Neuronal stem cell (in vitro differentiated cells): ENCODE data around the gene NOM1.

ENCODE experiments used
- DNase-seq: peaks from one replicate; pipeline ENCODE4 v3.0.0-alpha.2; 2013; ENCODE audit warnings: low spot score
- H2AFZ ChIP-seq: one replicate; pipeline ENCODE4 v1.6.1; 2013; ENCODE audit warnings: mild to moderate bottlenecking, low read length, inconsistent platforms
- H2AK5ac ChIP-seq: 2 replicates; pipeline ENCODE4 v1.6.1; 2013; ENCODE audit warnings: low read depth, mild to moderate bottlenecking, inconsistent platforms, low read length, moderate library complexity, mixed read lengths
- H2BK120ac ChIP-seq: 2 replicates; pipeline ENCODE4 v1.6.1; 2013; ENCODE audit warnings: low read depth, mild to moderate bottlenecking, inconsistent platforms, low read length, moderate library complexity, mixed read lengths
- H2BK12ac ChIP-seq: one replicate; pipeline ENCODE4 v1.6.1; 2013; ENCODE audit warnings: low read length, inconsistent platforms
- H2BK15ac ChIP-seq: 2 replicates; pipeline ENCODE4 v1.6.1; 2013; ENCODE audit warnings: mild to moderate bottlenecking, low read length, inconsistent platforms, mixed read lengths
- H2BK5ac ChIP-seq: one replicate; pipeline ENCODE4 v1.6.1; 2013; ENCODE audit warnings: inconsistent platforms, mild to moderate bottlenecking, low read length, moderate library complexity
- H3K14ac ChIP-seq: one replicate; pipeline ENCODE4 v1.6.1; 2013; ENCODE audit warnings: low read length, inconsistent platforms
- H3K18ac ChIP-seq: 2 replicates; pipeline ENCODE4 v1.6.1; 2013; ENCODE audit warnings: low read length, inconsistent platforms
- H3K23ac ChIP-seq: 2 replicates; pipeline ENCODE4 v1.6.1; 2013; ENCODE audit warnings: low read depth, mild to moderate bottlenecking, mixed read lengths, low read length, inconsistent platforms; ENCODE audit not compliant: poor library complexity
- H3K27ac ChIP-seq: replicated peaks from 3 replicates; pipeline ENCODE4 v1.5.1; 2013; ENCODE audit warnings: low read length, inconsistent platforms
- H3K27me3 ChIP-seq, 3 experiments: 2 replicates each; pipeline ENCODE4 v1.6.1; 2013; ENCODE audit warnings: low read length in 3 of 3, mild to moderate bottlenecking in 2 of 3, inconsistent platforms in 1 of 3, low read depth in 1 of 3, mixed read lengths in 1 of 3, moderate library complexity in 1 of 3; ENCODE audit not compliant: control insufficient read depth in 3 of 3, insufficient read depth in 3 of 3
- H3K36me3 ChIP-seq, 2 donors: replicated peaks in 1 of 2; 2 replicates each; pipeline ENCODE4 v1.6.1; 2013; ENCODE audit warnings: low read length in 2 of 2; ENCODE audit not compliant: control insufficient read depth in 2 of 2, insufficient read depth in 2 of 2
- H3K4ac ChIP-seq: 2 replicates; pipeline ENCODE4 v1.6.1; 2013; ENCODE audit warnings: inconsistent platforms, mild to moderate bottlenecking, low read length, moderate library complexity
- H3K4me1 ChIP-seq, 2 donors: 1 replicate in 1 of 2; 2 replicates in 1 of 2; pipeline ENCODE4 v1.6.1; 2013; ENCODE audit warnings: low read length in 2 of 2, low read depth in 1 of 2; ENCODE audit not compliant: control insufficient read depth in 2 of 2, insufficient read depth in 1 of 2
- H3K4me2 ChIP-seq: one replicate; pipeline ENCODE4 v1.6.1; 2013; ENCODE audit warnings: mild to moderate bottlenecking, low read length, inconsistent platforms; ENCODE audit not compliant: insufficient read depth, poor library complexity, severe bottlenecking
- H3K4me3 ChIP-seq, 2 donors: 2 replicates each; pipeline ENCODE4 v1.5.1; 2013; ENCODE audit warnings: low read length in 2 of 2, mild to moderate bottlenecking in 2 of 2, inconsistent platforms in 1 of 2, moderate library complexity in 1 of 2
- H3K79me1 ChIP-seq: one replicate; pipeline ENCODE4 v1.6.1; 2013; ENCODE audit warnings: low read depth, mild to moderate bottlenecking, inconsistent platforms, low read length, moderate library complexity
- H3K9ac ChIP-seq: one replicate; pipeline ENCODE4 v1.6.1; 2013; ENCODE audit warnings: mild to moderate bottlenecking, low read depth, low read length, inconsistent platforms; ENCODE audit not compliant: poor library complexity
- H3K9me3 ChIP-seq, 2 donors: replicated peaks in 1 of 2; 2 replicates each; pipeline versions ENCODE3 to v1.6.1; 2013; ENCODE audit warnings: low read length in 2 of 2, mild to moderate bottlenecking in 2 of 2, inconsistent platforms in 1 of 2, low read depth in 1 of 2, mixed read lengths in 1 of 2, moderate library complexity in 1 of 2; ENCODE audit not compliant: control insufficient read depth in 2 of 2, insufficient read depth in 1 of 2
- H4K8ac ChIP-seq: one replicate; pipeline ENCODE4 v1.6.1; 2013; ENCODE audit warnings: low read depth, mild to moderate bottlenecking, inconsistent platforms, low read length, moderate library complexity
- H4K91ac ChIP-seq: one replicate; pipeline ENCODE4 v1.6.1; 2013; ENCODE audit warnings: low read length, low read depth, mild to moderate bottlenecking, inconsistent platforms; ENCODE audit not compliant: poor library complexity
- WGBS, 2 donors: extraction: QIAGEN DNeasy Blood & Tissue Kit; methylation state at CpG; one replicate each; pipeline ENCODE4 v1.1.7; 2013; ENCODE audit warnings: missing lambda C conversion rate in 2 of 2, mixed read lengths in 1 of 2; ENCODE audit not compliant: insufficient read length in 2 of 2, insufficient replicate concordance in 1 of 2; ENCODE audit errors: extremely low coverage in 2 of 2; 5-methylcytosine and 5-hydroxymethylcytosine counted together

NOM1 gene

GRCh38 chr7:157000741-157001653 lies 51.5 kb downstream of the NOM1 start:
- no peak overlapping the region for H3K9ac ChIP-seq
- H4K8ac ChIP-seq = no peak overlapping the region
- no peak overlapping the region for H2BK120ac ChIP-seq
- H3K4ac ChIP-seq = no peak overlapping the region
- no peak overlapping the region for H3K4me3 ChIP-seq
- no peaks in the 10 kb centered on the region for H3K9me3 ChIP-seq
- no peak overlapping the region for H2BK15ac ChIP-seq
- H3K27me3 ChIP-seq = peaks cover 41 to 97% (median 76%) of the 10 kb centered on the region in 3 experiments
- no peak overlapping the region for H3K14ac ChIP-seq
- no peaks in the 10 kb centered on the region for H3K79me1 ChIP-seq
- no peak for DNase-seq
- no peak overlapping the region for H3K23ac ChIP-seq
- peaks cover 9 to 13% of the 10 kb centered on the region in 2 donors for H3K4me1 ChIP-seq
- no peak overlapping the region for H4K91ac ChIP-seq
- H3K36me3 ChIP-seq = no peaks in the 10 kb centered on the region
- no peak overlapping the region for H2AFZ ChIP-seq
- WGBS, 2 donors = no CpG with 5 or more reads among the region's 25 CpGs
- H3K18ac ChIP-seq = no peak overlapping the region
- H2BK12ac ChIP-seq = no peak overlapping the region
- H2BK5ac ChIP-seq = no peak overlapping the region
- H3K4me2 ChIP-seq = peak overlapping the region; percentile 48
- H2AK5ac ChIP-seq = peak overlapping the region; percentile 10
- no peak overlapping the region for H3K27ac ChIP-seq

DNA sequence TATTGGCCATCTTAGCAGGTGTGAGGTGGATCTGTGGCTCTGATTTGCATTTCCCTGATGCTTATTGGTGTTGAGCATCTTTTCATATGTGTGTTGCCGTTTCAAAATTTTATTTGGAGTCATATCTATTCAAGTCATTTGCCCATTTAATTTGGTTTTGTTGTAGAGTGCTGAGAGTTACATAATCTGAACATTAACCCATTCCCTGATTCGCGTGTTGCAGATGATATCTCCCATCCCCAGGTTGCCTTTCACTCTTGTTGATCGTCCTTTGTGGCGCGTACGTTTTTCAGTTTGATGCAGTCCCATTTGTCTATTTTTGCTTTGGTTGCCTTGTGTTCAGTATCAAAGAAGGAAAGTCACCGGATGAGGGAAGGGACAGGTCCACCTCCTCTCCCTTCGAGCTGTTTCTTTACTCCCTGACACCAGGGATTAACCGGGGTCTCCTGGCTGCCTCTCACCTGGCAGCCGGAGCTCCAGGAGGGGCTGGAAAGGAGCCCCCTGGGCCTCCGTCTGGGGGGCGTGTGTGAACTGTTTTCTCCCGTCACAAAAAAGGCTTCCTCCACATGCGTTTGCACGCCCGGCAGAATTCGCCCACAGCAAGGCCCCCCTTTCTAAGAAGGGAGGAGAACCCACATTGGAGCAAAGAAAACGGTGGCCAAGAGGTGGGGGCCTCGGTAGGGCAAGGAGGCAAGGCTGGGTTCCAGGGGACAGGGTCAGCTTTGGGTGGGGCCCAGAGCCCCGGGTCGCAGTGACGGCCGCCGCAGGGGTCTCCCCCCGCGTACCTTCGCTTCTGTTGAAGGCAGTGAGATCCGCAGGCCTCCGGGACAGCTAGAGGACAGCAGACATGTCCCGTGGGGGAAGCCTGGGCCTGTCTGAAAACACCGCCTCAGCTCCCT lies 52.7 kb downstream of the NOM1 start:
- no peak overlapping the region for H3K9ac ChIP-seq
- H2BK120ac ChIP-seq = no peak overlapping the region
- H3K4ac ChIP-seq = peak overlapping the region; percentile 11
- H3K4me1 ChIP-seq = peaks cover 9 to 13% of the 10 kb centered on the region in 2 donors
- H3K18ac ChIP-seq = peak overlapping the region; percentile 89
- peaks cover 52 to 97% (median 86%) of the 10 kb centered on the region in 3 experiments for H3K27me3 ChIP-seq
- no peak overlapping the region for H2BK5ac ChIP-seq
- no peak overlapping the region for H4K8ac ChIP-seq
- H3K27ac ChIP-seq = no peak overlapping the region
- H3K23ac ChIP-seq = peak overlapping the region; percentile 55
- DNase-seq = no peak
- peak overlapping the region; percentile 75 for H2AK5ac ChIP-seq
- H4K91ac ChIP-seq = no peak overlapping the region
- H3K9me3 ChIP-seq = no peaks in the 10 kb centered on the region
- H3K14ac ChIP-seq = peak overlapping the region; percentile 56
- peak overlapping the region; percentile 49 for H2AFZ ChIP-seq
- H3K36me3 ChIP-seq = no peaks in the 10 kb centered on the region
- H2BK12ac ChIP-seq = peak overlapping the region; percentile 41
- H3K79me1 ChIP-seq = no peaks in the 10 kb centered on the region
- no peak overlapping the region for H3K4me3 ChIP-seq
- WGBS, 2 donors = no CpG with 5 or more reads among the region's 32 CpGs
- H2BK15ac ChIP-seq = peak overlapping the region; percentile 49
- H3K4me2 ChIP-seq = peak overlapping the region; percentile 25

GRCh38 chr7:157002819-157003421 lies 53.4 kb downstream of the NOM1 start:
- Histone ChIP-seq H4K91ac (no peak overlapping the region), H3K4me1 (peaks cover 9 to 13% of the 10 kb centered on the region in 2 donors), H2BK15ac (peak overlapping the region; percentile 49), H2AK5ac (peak overlapping the region; percentile 75), H4K8ac (no peak overlapping the region), H3K36me3 (no peaks in the 10 kb centered on the region), H3K23ac (peak overlapping the region; percentile 55), H3K27me3 (peaks cover 58 to 97% (median 91%) of the 10 kb centered on the region in 3 experiments), H2AFZ (peak overlapping the region; percentile 49), H3K9ac (no peak overlapping the region), H3K4me3 (no peak overlapping the region), H2BK120ac (no peak overlapping the region), H2BK12ac (peak overlapping the region; percentile 41), H2BK5ac (no peak overlapping the region), H3K4me2 (peak overlapping the region; percentile 14), H3K9me3 (no peaks in the 10 kb centered on the region), H3K27ac (no peak overlapping the region), H3K18ac (peak overlapping the region; percentile 89), H3K4ac (peak overlapping the region; percentile 11), H3K79me1 (no peaks in the 10 kb centered on the region), H3K14ac (peak overlapping the region; percentile 56)
- no CpG with 5 or more reads among the region's 47 CpGs for WGBS, 2 donors
- DNase-seq = no peak
